Loucy (cell line): ENCODE data around the gene SETBP1.

Experiments
- CTCF ChIP-seq: fragments of 200-600 bp; sonication (generic); conservative IDR thresholded peaks from 2 replicates; pipeline ENCODE4 v1.5.1; 2014; ENCODE audit warnings: mild to moderate bottlenecking, antibody characterized with exemption, low read length
- EZH2phosphoT487 ChIP-seq: fragments of 200-600 bp; IDR thresholded peaks from 2 replicates; pipeline ENCODE4 v1.6.1; 2018; ENCODE audit warnings: antibody characterized with exemption, mild to moderate bottlenecking, moderate library complexity, borderline replicate concordance

DNA sequence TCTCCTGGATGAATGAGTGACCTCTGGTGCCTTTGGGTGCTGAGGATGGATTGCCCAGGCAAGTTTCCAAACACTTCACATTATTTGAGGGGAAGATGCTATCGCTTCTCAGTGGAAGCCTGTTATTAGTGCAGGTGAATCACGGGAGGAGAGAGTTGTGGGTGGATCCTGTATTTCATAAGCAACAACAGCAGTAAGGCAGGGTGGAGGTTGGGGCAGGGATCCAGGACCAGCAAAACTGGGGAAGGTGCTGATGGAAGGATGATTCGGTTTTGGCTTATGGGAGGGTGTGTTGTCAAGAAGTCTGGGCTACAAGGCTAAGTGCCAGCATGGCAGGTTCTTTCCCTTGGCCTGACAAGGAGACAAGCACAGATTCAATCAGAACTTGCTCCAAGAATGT, 37.7 kb upstream of the SETBP1 start:
- TF ChIP-seq CTCF = no peak
- TF ChIP-seq EZH2phosphoT487 = no peak
